Body of pancreas (tissue), 4 donors: ENCODE data around the gene ZNF57. TPM values are rescaled to one million over a fixed set of nuclear protein-coding genes. Genes with fewer than 3 reads are reported as not detected.
A peak's percentile ranks its signal among the peaks of the same experiment; 100 is the strongest.

Experiments
- ATAC-seq: fragments of 150-250 bp; one replicate; pipeline ENCODE4 v1.9.1; 2016
- DNase-seq, 4 donors: peaks; one replicate each; pipeline ENCODE4 v3.0.0-alpha.2; 2019
- H3K27ac ChIP-seq, 4 donors: fragments of 200-600 bp; sonication (generic); 1 replicate in 3 of 4; 2 replicates in 1 of 4; pipeline versions ENCODE4 v1.5.1 to v1.6.1; 2016 to 2019; ENCODE audit warnings: mild to moderate bottlenecking in 1 of 4, mixed read lengths in 1 of 4, moderate library complexity in 1 of 4
- H3K27me3 ChIP-seq, 2 donors: fragments of 200-600 bp; sonication (generic); one replicate each; pipeline ENCODE4 v1.6.0; 2016; ENCODE audit warnings: mild to moderate bottlenecking in 1 of 2
- H3K36me3 ChIP-seq, 2 donors: fragments of 200-600 bp; sonication (generic); replicated peaks in 1 of 2; 2 replicates each; pipeline ENCODE4 v1.5.1; 2016; ENCODE audit warnings: low read depth in 2 of 2; ENCODE audit not compliant: insufficient read depth in 1 of 2
- H3K4me1 ChIP-seq: fragments of 200-600 bp; sonication (generic); one replicate; pipeline ENCODE4 v1.6.0; 2016
- H3K4me3 ChIP-seq, 2 donors: fragments of 200-600 bp; sonication (generic); 1 replicate in 1 of 2; 2 replicates in 1 of 2; pipeline ENCODE4 v1.5.1; 2016 to 2019
- H3K9me3 ChIP-seq, 3 donors: fragments of 200-600 bp; sonication (generic); 1 replicate in 2 of 3; 2 replicates in 1 of 3; pipeline ENCODE4 v1.5.1; 2016
- CTCF ChIP-seq, 7 experiments: fragments of 450-650 bp in 4 of 7; fragments of 200-600 bp in 3 of 7; sonication (generic) in 3 of 7; IDR thresholded peaks; one replicate each; pipeline ENCODE4 v1.5.1; 2016 to 2019; ENCODE audit warnings: antibody characterized with exemption in 7 of 7
- POLR2A ChIP-seq, 3 donors: fragments of 450-650 bp; IDR thresholded peaks; one replicate each; pipeline ENCODE4 v1.6.1; 2016; ENCODE audit warnings: antibody characterized with exemption in 3 of 3, mild to moderate bottlenecking in 2 of 3
- WGBS, 2 donors: methylation state at CpG; one replicate each; pipeline ENCODE4 v1.1.5; 2017; 5-methylcytosine and 5-hydroxymethylcytosine counted together
- intact Hi-C: fragments of 100-400 bp; cut with DNase I; formaldehyde crosslinking; loops from one replicate; pipeline ENCODE4 v1.15.1; 2023
- total RNA-seq, 2 donors: library from RNA; depleted of rRNA; stranded (reverse); fragments of >200 nt; gene quantifications; one replicate each; pipeline ENCODE4 v1.1.0, GENCODE V29; 2016

The ZNF57 gene
- total RNA-seq: 1 to 10 TPM in 1 of 2 donors, under 1 TPM in 1; 0.33 to 2.3 TPM

DNA sequence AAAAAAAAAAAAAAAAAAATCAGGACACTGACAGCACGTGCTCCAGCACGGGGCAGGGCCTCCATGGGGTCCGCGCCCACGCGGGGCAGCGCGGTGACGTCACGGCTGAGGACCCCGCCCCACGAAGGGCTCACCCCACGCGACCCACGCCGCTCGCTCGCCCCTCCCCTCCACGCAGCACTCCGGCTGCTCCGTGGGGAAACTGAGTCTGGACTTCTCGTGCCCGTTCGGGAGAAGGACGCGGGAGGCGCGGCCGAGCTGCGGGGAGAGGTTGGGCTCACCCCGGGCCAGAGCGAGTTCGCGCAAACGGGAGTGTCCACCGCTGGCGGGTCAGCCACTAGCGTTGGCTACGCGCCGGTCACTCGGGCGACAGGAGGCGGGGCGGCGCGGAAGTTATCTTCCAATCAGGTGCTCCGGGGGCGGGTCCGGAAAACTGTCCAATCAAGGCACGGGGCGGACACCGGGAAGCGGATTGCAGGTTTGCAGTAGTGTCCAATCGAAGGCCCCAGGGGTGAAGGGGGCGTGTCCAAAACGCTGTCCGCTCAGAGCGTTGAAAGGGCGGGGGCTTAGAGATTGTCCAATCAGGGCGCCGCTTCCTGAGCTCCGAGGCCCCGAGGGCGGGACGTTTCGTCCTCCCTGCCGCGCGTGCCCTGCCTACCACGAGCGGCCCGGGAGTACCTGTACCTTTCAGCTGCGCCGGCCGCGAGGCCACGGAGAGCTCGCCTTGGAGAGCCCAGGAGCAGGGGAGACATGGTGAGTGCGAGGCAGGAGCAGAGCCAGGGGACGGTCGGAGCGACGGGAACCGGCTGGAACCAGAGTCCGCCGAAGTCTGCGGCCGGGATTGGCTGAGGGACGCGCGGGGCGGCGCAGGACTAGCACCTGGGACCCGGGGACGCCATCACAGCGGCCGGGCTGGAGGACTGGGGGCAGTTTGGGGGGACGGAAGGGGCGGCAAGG, at the start of gene ZNF57:
ZNF57 (plus strand) TSS at position 633 of the 957 bp plus-strand sequence; CDS start at position 751, 118 bp downstream.
- TF ChIP-seq CTCF (IDR thresholded peaks at IDR 0.05) (no peak), POLR2A (IDR thresholded peaks at IDR 0.05) (peak; percentile 43 to 74 (median 74))
- Histone ChIP-seq H3K36me3 (no peaks in the 10 kb centered on the region), H3K4me3 (peak within 1 kb of the TSS; percentile 31 to 49), H3K27ac (peak within 1 kb of the TSS; percentile 65 to 92 (median 86)), H3K27me3 (no peaks in the 10 kb centered on the region), H3K9me3 (peaks cover 0 to 4% (median 0%) of the 10 kb centered on the region in 3 donors), H3K4me1 (peaks cover 8% of the 10 kb centered on the region)
- 0% methylated on average over 13 to 91 of the region's 100 CpGs for WGBS, 2 donors
- ATAC-seq (peak; percentile 98), DNase-seq (peak; percentile 100)
- intact Hi-C loops: no loop called here

GRCh38 chr19:2852598-2852997, 48.1 kb upstream of the ZNF57 start:
- H3K36me3 ChIP-seq: peaks cover 22 to 23% of the 10 kb centered on the region in 2 donors
- whole genome bisulfite sequencing, 2 donors: 97 to 99% methylated on average over 10 of the region's 10 CpGs
- no peak for TF ChIP-seq POLR2A (IDR thresholded peaks at IDR 0.05)
- TF ChIP-seq CTCF (IDR thresholded peaks at IDR 0.05): no peak
- H3K4me1 ChIP-seq: no peaks in the 10 kb centered on the region
- H3K27ac ChIP-seq: no peak overlapping the region
- H3K4me3 ChIP-seq: no peak overlapping the region
- H3K9me3 ChIP-seq: peaks cover 2 to 42% (median 3%) of the 10 kb centered on the region in 3 donors
- no peaks in the 10 kb centered on the region for H3K27me3 ChIP-seq
- no peak for DNase-seq
- ATAC-seq: no peak
- intact Hi-C loops: no loop called here

DNA sequence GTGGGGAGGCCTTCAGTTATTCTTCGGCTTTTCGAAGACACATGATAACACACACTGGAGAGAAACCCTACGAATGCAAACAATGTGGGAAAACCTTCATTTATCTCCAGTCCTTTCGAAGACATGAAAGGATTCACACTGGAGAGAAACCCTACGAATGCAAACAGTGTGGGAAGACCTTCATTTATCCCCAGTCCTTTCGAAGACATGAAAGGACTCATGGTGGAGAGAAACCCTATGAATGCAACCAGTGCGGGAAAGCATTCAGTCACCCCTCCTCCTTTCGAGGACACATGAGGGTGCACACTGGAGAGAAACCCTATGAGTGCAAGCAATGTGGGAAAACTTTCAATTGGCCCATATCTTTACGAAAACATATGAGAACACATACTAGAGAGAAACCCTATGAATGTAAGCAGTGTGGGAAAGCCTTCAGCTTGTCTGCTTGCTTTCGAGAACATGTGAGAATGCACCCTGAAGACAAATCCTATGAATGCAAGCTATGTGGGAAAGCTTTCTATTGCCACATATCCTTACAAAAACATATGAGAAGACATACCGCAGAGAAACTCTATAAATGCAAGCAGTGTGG, 47.6 kb upstream of the ZNF57 start:
- no peak overlapping the region for H3K4me3 ChIP-seq
- 94 to 96% methylated on average over 11 of the region's 11 CpGs for WGBS, 2 donors
- TF ChIP-seq POLR2A (IDR thresholded peaks at IDR 0.05): no peak
- TF ChIP-seq CTCF (IDR thresholded peaks at IDR 0.05): no peak
- no peaks in the 10 kb centered on the region for H3K27me3 ChIP-seq
- no peak for ATAC-seq
- H3K27ac ChIP-seq: no peak overlapping the region
- intact Hi-C loops: no loop called here
- H3K9me3 ChIP-seq: peaks cover 2 to 42% (median 3%) of the 10 kb centered on the region in 3 donors
- no peak for DNase-seq
- H3K4me1 ChIP-seq: no peaks in the 10 kb centered on the region
- peaks cover 22 to 23% of the 10 kb centered on the region in 2 donors for H3K36me3 ChIP-seq

- DNase-seq: no peak
- no peak for ATAC-seq
- intact Hi-C loops: no loop called here
- H3K27me3 ChIP-seq: no peaks in the 10 kb centered on the region
- no peak overlapping the region for H3K4me3 ChIP-seq
- TF ChIP-seq POLR2A (IDR thresholded peaks at IDR 0.05) (no peak), CTCF (IDR thresholded peaks at IDR 0.05) (no peak)
- H3K36me3 ChIP-seq: peaks cover 22 to 23% of the 10 kb centered on the region in 2 donors
- H3K27ac ChIP-seq: no peak overlapping the region
- 96 to 98% methylated on average over 3 of the region's 3 CpGs for WGBS, 2 donors
- no peaks in the 10 kb centered on the region for H3K4me1 ChIP-seq
- peaks cover 2 to 42% (median 3%) of the 10 kb centered on the region in 3 donors for H3K9me3 ChIP-seq
Measured at GRCh38 chr19:2854849-2855248, 45.9 kb upstream of the ZNF57 start.
